Hypothalamus (tissue), 51 donors: Measurements from ENCODE around the gene TMCO4.

Experiments
- DNase-seq, 51 donors: peaks; one replicate each; lab custom pipeline; 2025; lab: John Stamatoyannopoulos, UW

The TMCO4 gene

GRCh38 chr1:19664453-19665185, 135.1 kb downstream of the TMCO4 start, which contains the start of gene HTR6:
HTR6 (plus strand) TSS chr1:19664875; CDS start chr1:19665754, 879 bp downstream.
- DNase-seq = no peak

GRCh38 chr1:19662313-19662712, 137.4 kb downstream of the TMCO4 start:
- no peak for DNase-seq

GRCh38 chr1:19661721-19662228, 137.9 kb downstream of the TMCO4 start:
- DNase-seq = peak in 4 of 51 donors; percentile 5 to 27 (median 18)

DNA sequence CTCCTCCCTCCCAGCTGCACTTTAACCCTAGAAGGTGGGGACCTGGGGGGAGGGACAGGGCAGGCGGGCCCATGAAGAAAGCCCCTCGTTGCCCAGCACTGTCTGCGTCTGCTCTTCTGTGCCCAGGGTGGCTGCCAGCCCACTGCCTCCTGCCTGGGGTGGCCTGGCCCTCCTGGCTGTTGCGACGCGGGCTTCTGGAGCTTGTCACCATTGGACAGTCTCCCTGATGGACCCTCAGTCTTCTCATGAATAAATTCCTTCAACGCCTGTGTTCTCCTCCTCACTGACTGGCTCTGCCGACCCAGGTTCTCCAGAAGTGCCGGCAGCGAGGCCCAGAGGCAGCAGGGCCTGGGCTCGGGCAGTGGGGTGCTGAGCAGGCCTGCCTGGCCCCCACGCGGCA, 141.5 kb downstream of the TMCO4 start:
- DNase-seq = no peak

- DNase-seq = no peak
Measured at GRCh38 chr1:19657511-19657910, 142.2 kb downstream of the TMCO4 start.

- DNase-seq = peak in 1 of 51 donors; percentile 12
Measured at GRCh38 chr1:19656780-19657466, 142.8 kb downstream of the TMCO4 start.

DNA sequence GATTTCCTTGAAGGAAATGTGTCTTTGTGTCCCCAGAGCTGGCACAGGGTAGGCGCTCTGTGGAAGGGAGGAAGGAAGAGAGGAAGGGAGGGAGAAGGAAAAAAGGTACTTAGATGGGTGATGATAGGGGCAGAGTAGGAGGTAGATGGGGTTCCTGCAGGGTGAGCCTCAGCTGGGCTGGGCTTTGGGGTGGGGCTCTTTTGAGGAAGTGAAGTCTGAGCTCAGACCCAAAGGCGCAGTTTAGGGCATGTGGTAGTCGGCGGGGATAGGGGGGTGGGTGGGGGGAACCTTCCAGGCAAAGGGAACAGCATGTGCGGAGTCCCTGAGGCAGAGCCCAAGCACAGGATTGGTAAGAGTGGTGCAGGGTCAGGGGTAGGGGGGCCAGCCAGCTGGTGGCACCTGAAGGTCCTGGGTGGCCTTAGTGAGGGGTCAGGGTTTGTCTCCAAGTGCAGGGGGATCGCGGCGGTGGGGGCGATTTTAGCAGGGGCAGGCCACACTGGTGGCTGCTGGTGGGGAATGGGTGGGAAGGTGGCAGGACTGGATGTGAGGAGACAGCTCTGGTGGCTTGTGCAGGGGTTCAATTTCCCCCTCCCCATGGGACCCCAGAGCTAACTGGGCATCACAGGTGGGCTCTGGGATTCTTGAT, 143.5 kb downstream of the TMCO4 start:
- no peak for DNase-seq

- DNase-seq = no peak
Measured at GRCh38 chr1:19655718-19656080, 144.0 kb downstream of the TMCO4 start.

GRCh38 chr1:19654886-19655717, 144.6 kb downstream of the TMCO4 start:
- DNase-seq = no peak

DNA sequence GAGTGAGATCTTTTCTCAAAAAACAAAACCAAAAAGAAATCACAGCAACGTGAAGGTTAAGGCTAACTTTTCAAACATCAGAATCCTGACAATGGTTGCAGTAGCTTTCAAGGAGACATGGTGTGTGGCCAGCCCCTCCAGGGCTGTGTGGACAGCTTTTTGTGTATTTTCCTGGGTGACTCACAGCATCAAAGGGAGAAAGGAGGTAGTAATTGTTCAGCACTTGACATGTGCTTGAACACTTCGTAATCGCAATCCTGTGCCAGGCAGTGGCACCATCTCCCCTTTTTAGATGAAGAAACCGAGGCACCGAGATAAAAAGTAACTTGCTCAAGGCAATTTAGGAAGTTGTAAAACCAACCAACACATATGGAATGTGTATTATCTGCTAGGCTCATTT, 145.3 kb downstream of the TMCO4 start:
- DNase-seq = no peak

- DNase-seq = peak in 34 of 51 donors; percentile 9 to 69 (median 38)
Measured at GRCh38 chr1:19651141-19651737, 148.5 kb downstream of the TMCO4 start.

GRCh38 chr1:19650416-19651140, 149.1 kb downstream of the TMCO4 start:
- DNase-seq = peak in 2 of 51 donors; percentile 12 to 36

- no peak for DNase-seq
Measured at GRCh38 chr1:19648689-19649088, 151.0 kb downstream of the TMCO4 start.

DNA sequence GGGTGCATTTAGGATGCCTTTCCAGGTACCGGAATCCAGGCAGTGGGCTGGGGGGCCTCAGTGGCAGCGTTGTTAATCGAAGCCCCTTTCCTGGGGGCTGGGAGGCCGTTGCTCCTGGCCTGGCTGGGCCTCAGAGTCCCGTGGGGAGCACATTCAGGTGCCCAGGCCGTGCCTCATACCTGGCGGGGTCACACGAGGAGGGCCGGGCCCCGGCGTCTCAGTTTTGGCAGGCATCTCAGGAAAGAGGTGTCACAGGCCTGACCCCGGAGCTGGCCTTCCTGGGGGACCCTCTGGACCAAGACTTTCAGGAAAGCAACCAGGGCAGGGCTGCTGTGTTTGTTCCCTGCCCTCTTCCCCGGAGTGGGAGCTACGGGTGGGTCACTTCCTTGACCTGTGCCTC, 151.5 kb downstream of the TMCO4 start:
- no peak for DNase-seq

DNA sequence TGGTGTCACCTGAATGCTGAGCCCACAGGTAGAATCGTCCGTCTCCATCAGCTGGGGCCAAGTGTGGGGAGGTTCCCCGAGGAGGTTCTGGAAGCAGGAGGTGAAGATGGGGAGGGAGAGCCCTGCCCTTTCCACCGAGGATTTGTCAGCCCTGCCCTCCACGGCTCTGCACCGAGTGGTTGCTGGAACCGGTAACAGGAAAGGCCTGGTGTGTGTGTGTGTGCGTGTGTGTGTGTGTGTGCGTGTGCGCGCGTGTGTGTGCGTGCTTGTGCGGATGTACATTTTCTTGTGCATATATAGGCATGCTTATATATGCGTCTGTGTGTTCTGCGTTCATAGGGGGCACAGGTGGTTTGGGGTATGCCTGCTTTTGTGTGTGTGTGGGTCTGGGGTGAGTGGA, 152.1 kb downstream of the TMCO4 start:
- no peak for DNase-seq

DNA sequence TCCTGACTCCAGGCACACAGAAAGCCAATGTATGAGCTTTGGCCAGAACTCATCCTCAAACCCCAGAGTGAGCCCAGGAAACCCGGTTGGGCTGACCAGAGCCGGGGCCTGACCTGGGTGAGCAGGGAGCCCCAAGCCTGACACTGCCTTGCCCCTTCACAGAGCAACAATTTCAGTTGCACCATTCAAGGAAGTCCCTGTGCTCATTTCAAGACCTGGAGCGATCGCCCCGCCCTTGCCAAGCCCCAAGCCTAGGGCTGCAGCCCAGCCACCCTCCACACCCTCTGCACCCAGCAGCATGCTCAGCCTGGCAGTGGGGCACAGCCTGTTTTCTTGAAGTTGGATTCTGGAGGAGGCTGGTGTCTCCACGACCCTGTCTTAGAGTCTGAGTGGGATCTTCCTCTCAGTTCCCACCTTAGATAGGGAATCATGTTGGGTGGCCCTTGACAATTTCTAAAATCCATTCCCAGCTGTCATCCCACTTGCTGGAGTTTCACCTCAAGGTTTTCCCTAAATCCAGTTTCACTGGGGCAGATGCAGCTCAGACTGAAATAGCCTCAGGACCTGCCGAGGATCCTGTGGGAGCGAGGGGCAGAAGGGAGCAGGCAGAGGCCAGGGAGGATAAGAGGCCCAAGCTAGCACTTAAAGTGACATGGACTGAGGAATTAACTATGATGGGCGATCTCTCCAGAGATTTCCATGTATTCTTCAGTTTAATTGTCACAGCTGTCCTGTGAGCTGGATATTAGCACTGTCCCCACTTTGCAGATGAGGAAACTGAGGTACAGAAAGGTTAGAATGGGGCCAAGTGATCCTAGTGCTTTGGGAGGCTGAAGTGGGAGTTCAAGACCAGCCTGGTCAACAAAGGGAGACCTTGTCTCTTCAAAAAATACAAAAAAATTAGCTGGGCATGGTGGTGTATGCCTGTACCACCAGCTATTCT, 153.1 kb downstream of the TMCO4 start:
- DNase-seq = no peak

GRCh38 chr1:19645411-19646251, 154.1 kb downstream of the TMCO4 start:
- DNase-seq = no peak
